ENCODE results near the gene C1QTNF1. TPM values are rescaled to one million over a fixed set of nuclear protein-coding genes. Genes with fewer than 3 reads are reported as not detected.

C1QTNF1 gene
- total and polyA plus RNA-seq, 9 of the 15 experiments (the other 6 are each of a cell fraction or from before 2014, with no cell fraction given) = 0.09 TPM; not detected in 8

GRCh38 chr17:79031996-79032875 is 8.3 kb downstream of the C1QTNF1 start (continued):
- TF ChIP-seq SIN3A (IDR thresholded peaks at IDR 0.05; ENCODE audit: borderline replicate concordance in 2 of 2, control insufficient read depth in 1 of 2, low read depth in 2 of 2, low read length in 2 of 2) (no peak), FOXP1 (CRISPR knock-in tag; IDR thresholded peaks at IDR 0.05) (no peak), DACH1 (IDR thresholded peaks at IDR 0.05; ENCODE audit: partially characterized antibody) (no peak), SNAPC5 (CRISPR knock-in tag; IDR thresholded peaks at IDR 0.05) (no peak), CTCFL (IDR thresholded peaks at IDR 0.05; ENCODE audit: borderline replicate concordance, insufficient read depth, low read depth, low read length, poor library complexity, severe bottlenecking) (no peak)

- intact Hi-C loops (cut with micrococcal nuclease) = no loop called here
- POLR2A ChIA-PET = interaction anchor here (0.6 to 1.7 kb wide), 3 partner anchors 9 to 436 kb away, joined by 3 to 4 read pairs (median 4); no protein-coding TSS in a partner anchor
- Histone ChIP-seq H3K36me3 (ENCODE audit: control insufficient read depth, insufficient read depth, low read length) (no peaks in the 10 kb centered on the region), H3K27me3 (ENCODE audit: control insufficient read depth in 2 of 2, insufficient read depth in 2 of 2, low read length in 2 of 2) (peaks cover 52 to 73% of the 10 kb centered on the region in 2 experiments), H3K9ac (ENCODE audit: insufficient read depth in 1 of 2, low read depth in 2 of 2, low read length in 2 of 2) (no peak overlapping the region), H3K27ac (ENCODE audit: extremely low read depth, low read depth, low read length) (no peak overlapping the region), H3K9me3 (replicated peaks; ENCODE audit: control insufficient read depth, insufficient read depth, low read depth, low read length) (no peaks in the 10 kb centered on the region), H4K20me1 (replicated peaks; ENCODE audit: control insufficient read depth, insufficient read depth, low read length) (peaks cover 4% of the 10 kb centered on the region; the same call in 1 of the 2 replicates), H3K4me2 (ENCODE audit: insufficient read depth, low read length) (no peak overlapping the region), H3K9me1 (ENCODE audit: control insufficient read depth, insufficient read depth, low read length) (no peaks in the 10 kb centered on the region), H3K4me3 (no peak overlapping the region), H2AFZ (ENCODE audit: low read depth, low read length) (no peak overlapping the region), H3K79me2 (ENCODE audit: control insufficient read depth, insufficient read depth, low read length) (no peaks in the 10 kb centered on the region), H3K4me1 (replicated peaks in 1 of 2; ENCODE audit: control insufficient read depth in 2 of 2, insufficient read depth in 2 of 2, low read length in 2 of 2) (peaks cover 0 to 2% of the 10 kb centered on the region in 2 experiments; a peak in 1 of 5 replicates)
- CTCF ChIA-PET (ENCODE audit: low intra/inter-chr PET ratio) = no interaction called here
- no TSS peak for BruUV-seq (replicated peaks)
- WGBS (ENCODE audit: insufficient coverage, low coverage, missing lambda C conversion rate) = 2% methylated on average over 9 of the region's 9 CpGs
- in situ Hi-C loops (cut with MboI) = no loop called here
- DNase-seq (ENCODE audit: extremely low read depth in 1 of 4, low spot score in 3 of 4) (no peak), FAIRE-seq (no peak), ATAC-seq (no peak)
- no peak for TF ChIP-seq MAFF (IDR thresholded peaks at IDR 0.05; ENCODE audit: low read length)
- peak; percentile 73 for TF ChIP-seq TFE3 (CRISPR knock-in tag; IDR thresholded peaks at IDR 0.05)
- peak; percentile 72 for TF ChIP-seq BHLHE40 (IDR thresholded peaks at IDR 0.05; ENCODE audit: low read length)
- no peak for TF ChIP-seq ZFX (CRISPR knock-in tag; IDR thresholded peaks at IDR 0.05)
- TF ChIP-seq RAD51 (IDR thresholded peaks at IDR 0.05; ENCODE audit: borderline replicate concordance, low read depth) = peak; percentile 58
- TF ChIP-seq DNMT1 (IDR thresholded peaks at IDR 0.05) = no peak
- TF ChIP-seq USF2 (CRISPR knock-in tag; IDR thresholded peaks at IDR 0.05) = peak; percentile 65
- TF ChIP-seq USF1 (CRISPR knock-in tag; IDR thresholded peaks at IDR 0.05) = peak; percentile 77
Observed at GRCh38 chr17:79033046-79033616, 9.2 kb downstream of the C1QTNF1 start.

All from K562 (cell line).